Stimulated activated CD8-positive, alpha-beta memory T cell treated with anti-CD3 and anti-CD28 coated beads, Interleukin-7, amount 100 ng/mL, for 48 hours (primary cell): Measurements from ENCODE around the gene OSBPL9.
A peak's percentile ranks its signal among the peaks of the same experiment; 100 is the strongest.
"Not testable (repeated sequence)": the region's sequence is repeated elsewhere in the genome, so short reads cannot be mapped to it uniquely, and the experiment has no call there.

Source experiments
- DNase-seq, 2 donors: peaks; one replicate each; pipeline ENCODE4 v3.0.0-alpha.2; 2020; ENCODE audit warnings: low read depth in 1 of 2; ENCODE audit errors: extremely low read depth in 1 of 2

OSBPL9 gene

DNA sequence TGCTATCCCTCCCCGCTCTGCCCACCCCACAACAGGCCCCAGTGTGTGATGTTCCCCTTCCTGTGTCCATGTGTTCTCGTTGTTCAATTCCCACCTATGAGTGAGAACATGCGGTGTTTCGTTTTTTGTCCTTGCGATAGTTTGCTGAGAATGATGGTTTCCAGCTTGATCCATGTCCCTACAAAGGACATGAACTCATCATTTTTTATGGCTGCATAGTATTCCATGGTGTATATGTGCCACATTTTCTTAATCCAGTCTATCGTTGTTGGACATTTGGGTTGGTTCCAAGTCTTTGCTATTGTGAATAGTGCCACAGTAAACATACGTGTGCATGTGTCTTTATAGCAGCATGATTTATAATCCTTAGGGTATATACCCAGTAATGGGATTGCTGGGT is 84.9 kb downstream of the OSBPL9 start:
- not testable (repeated sequence) for DNase-seq

DNA sequence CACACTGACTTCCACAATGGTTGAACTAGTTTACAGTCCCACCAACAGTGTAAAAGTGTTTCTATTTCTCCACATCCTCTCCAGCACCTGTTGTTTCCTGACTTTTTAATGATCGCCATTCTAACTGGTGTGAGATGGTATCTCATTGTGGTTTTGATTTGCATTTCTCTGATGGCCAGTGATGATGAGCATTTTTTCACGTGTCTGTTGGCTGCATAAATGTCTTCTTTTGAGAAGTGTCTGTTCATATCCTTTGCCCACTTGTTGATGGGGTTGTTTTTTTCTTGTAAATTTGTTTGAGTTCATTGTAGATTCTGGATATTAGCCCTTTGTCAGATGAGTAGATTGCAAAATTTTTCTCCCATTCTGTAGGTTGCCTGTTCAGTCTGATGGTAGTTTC is 85.3 kb downstream of the OSBPL9 start:
- DNase-seq = not testable (repeated sequence)

DNA sequence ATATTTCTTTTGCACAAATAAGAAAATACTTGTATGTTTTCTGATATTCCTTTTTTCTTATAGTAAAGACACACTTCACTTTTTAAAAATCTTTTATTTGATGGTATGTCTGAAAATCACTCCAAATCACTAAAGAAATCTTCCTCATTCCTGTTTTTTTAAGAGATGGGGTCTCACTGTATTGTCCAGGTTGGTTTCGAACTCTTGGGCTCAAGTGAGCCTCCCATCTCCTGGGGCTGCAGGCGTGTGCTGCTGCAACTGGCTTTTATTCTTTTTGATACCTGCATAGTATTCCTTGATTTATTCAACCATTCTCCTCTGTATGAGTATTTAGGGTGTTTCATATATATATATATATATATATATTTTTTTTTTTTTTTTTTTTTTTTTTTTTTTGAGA is 88.1 kb downstream of the OSBPL9 start:
- no peak for DNase-seq

DNA sequence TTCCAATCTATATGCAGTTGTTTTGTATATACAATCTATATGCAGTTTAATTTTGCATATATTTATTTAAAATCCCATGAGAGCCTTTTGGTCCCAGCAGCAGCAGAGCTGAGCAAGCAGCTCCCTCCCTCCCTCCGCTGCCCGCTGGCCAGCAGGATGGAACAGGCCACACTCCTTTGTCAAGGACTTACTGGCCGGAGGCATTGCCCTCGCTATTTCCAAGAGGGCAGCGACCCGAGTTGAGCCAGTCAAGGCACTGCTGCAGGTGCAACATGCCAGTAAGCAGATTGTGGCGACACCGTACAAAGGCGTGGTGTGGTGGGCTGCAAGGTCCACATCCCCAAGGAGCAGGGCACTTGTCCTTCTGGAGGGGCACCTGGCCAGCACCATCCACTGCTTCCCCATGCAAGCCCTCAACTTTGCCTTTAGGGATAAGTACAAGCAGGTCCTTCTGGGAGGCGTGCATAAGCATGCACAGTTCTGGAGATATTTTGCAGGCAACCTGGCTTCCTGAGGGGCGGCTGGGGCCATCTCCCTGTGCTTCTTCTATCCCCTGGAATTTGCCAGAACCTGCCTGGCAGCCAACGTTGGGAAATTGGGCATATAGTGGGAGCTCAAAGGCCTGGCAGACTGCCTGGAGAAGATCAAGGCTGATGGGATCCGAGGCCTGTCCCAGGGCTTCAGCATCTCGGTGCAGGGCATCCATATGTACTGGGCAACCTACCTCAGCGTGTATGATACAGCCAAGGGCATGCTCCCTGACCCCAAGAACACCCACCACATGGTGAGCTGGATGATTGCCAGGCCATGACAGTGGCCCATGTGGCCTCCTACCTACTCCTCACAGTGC is 92.2 kb downstream of the OSBPL9 start:
- DNase-seq = no peak

DNA sequence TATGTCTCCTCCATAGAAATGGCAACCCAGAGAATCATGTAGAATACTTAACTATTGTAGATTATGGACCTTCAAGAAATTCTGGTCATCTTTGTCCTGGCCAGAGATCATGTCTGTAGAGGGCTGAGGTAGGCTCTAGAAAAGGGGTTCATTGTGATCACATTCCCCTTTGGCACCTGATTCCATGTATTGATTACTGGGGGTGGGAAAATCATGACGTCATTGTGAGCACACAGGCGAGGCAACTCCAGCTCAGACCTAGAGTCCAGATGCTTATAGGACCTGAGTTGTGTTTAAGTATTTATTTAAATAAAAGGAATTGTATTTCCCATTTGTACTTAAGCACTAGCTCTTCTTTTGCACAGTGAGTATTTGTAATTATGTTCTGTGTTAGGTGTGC is 93.1 kb downstream of the OSBPL9 start:
- DNase-seq = no peak

- DNase-seq = no peak
Observed at GRCh38 chr1:51712590-51712989, 95.7 kb downstream of the OSBPL9 start.

- DNase-seq = no peak
Observed at GRCh38 chr1:51714374-51715019, 97.6 kb downstream of the OSBPL9 start.

GRCh38 chr1:51715369-51715768 is 98.5 kb downstream of the OSBPL9 start:
- no peak for DNase-seq

DNA sequence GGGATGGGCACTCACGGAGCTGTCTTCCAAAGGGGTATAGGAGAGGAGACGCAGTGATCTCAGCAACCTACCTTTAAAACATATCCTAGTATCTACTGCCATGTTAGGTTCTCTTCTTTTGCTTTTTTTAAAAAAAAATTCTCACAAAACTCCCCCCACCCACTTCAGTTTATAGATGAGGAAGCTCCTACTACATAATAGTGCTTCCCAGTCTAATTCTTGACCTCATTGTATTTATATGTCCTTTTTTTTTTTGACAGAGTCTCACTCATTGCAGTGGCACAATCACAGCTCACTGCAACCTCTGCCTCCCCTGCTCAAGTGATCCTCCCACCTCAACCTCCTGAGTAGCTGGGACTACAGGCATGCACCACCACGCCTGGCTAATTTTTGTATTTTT is 99.9 kb downstream of the OSBPL9 start:
- DNase-seq = no peak

GRCh38 chr1:51717842-51718241 is 101.0 kb downstream of the OSBPL9 start:
- DNase-seq = no peak

DNA sequence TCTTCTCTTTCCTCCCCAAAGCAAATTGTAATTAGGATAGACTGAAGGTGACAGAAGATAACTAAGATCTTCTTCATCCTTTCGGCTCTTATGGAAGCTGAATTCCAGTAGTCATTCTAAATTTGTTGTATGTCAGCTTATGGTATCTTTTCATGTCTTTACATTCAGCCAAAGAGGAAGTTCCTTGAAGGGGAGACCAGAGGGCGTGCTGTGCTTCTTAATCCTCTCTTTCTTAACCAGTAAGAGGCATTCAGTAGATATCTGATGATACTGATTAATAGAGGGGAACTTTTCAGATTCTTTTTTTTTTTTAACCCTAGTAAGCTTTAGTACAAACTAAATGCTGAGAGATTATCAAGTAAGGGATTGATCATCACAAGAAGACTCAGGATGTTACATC is 102.3 kb downstream of the OSBPL9 start:
- DNase-seq = no peak

DNA sequence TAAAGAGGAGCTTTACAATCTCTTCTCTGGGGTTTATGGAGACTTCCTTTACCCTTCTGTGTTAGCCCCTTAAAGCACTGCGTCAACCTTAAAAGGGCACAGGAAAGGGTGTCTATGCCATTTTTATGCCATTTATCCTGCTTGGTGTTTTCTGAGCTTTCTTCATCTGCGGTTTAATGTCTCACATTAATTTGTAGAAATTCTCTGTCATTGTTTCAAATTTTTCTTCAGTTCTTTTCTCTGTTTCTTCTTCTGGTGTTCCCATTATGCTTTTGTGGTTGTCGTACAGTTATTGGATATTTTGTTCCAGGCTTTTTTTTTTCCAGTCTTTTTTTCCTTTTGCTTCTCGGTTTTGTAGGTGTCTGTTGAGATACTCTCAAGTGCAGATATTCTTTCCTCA is 107.9 kb downstream of the OSBPL9 start:
- no peak for DNase-seq

DNA sequence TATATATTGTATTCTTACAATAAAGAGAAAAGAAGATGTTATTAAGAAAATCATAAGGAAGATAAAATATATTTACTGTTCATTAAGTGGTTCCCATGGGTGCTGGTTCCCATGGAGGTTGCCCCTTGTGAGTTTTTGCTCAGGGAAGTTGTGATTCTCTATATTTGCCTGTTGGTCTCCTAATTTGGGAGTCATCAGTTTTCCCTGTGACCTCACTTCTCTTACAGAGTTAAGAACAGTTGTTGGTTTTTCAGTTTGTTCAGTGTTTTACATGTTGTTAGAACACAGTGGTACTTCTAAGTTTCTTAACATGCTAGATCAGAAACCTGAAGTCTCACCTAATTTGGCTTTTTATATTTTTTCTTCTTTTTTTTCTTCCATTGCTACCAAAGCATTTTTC is 109.2 kb downstream of the OSBPL9 start:
- DNase-seq = no peak

DNA sequence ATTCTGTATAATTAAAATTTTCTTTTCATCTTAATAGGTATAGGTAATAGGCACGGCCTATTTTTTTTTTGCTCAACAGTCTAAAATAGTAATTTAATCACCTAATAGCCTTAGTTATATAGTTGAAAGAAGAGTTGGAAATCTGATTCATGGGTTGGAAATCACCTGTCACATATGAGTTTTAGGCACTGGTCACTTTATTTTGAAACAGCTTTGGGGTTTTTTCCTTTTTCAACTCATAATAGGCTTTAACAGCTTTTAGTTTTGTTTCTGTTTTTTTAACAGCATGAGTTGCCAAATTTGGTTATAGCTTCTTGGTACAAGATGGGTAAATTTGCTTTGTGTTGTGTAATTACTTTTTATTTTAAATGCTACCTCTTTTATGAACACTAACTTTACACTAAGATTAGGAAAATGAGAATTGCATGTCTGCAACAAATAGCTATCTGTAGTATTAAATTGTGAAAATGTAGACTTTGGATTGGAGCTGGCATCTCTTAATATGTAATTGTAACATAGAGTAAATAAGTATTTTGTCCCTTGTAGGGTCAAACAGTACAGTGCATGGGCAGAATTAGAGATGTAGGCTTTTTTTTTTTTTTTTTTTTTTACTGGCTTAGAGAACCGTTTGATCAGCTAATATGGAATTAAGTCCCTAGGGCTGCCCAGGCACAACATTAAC is 109.8 kb downstream of the OSBPL9 start:
- DNase-seq = no peak

DNA sequence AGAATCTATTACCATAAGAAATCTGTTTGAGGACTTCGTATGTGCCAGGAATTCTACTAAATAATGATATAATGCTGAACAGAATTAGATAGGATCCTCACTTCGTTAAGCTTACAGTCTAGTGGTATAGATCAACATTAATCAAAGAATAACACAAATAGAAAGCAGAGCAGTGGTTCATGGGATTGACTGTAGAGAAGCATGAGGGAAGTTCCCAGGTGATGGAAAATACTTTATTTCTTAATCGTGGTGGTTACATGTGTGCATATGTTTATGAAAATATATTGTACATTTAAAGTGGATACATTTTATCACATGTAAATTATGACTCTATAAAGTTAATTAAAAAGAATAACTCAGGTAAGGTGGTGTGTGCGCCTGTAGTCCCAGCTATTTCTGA is 110.5 kb downstream of the OSBPL9 start:
- no peak for DNase-seq

GRCh38 chr1:51728611-51729155 is 111.8 kb downstream of the OSBPL9 start:
- no peak for DNase-seq

- DNase-seq = peak; percentile 93 to 97
Observed at GRCh38 chr1:51729156-51729823, 112.4 kb downstream of the OSBPL9 start.

DNA sequence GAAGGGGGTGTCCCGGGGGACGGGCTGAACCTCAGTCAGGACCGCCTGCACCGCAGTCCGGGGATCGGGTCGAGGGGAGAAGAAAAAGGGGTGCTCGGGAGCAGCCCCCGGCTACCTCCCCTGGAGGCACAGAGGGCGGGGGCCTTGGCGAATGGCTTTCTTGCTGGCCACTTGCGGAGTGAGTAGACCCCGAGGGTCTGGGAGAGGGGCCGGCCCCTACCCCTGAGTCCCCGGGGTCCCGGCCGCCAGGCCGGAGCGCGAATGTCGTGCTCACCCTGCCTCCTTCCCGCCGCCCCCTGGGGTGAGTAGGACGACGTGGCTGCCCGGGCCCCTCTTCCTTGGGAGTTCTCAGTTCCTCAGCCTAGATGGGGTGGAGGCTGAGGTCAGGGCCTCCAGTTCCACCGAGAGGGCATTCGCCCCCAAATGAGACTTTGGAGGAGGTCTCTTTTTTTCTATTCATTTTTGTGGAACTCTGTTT is 113.0 kb downstream of the OSBPL9 start:
- DNase-seq = no peak

- DNase-seq = no peak
Observed at GRCh38 chr1:51731998-51732397, 115.1 kb downstream of the OSBPL9 start.

DNA sequence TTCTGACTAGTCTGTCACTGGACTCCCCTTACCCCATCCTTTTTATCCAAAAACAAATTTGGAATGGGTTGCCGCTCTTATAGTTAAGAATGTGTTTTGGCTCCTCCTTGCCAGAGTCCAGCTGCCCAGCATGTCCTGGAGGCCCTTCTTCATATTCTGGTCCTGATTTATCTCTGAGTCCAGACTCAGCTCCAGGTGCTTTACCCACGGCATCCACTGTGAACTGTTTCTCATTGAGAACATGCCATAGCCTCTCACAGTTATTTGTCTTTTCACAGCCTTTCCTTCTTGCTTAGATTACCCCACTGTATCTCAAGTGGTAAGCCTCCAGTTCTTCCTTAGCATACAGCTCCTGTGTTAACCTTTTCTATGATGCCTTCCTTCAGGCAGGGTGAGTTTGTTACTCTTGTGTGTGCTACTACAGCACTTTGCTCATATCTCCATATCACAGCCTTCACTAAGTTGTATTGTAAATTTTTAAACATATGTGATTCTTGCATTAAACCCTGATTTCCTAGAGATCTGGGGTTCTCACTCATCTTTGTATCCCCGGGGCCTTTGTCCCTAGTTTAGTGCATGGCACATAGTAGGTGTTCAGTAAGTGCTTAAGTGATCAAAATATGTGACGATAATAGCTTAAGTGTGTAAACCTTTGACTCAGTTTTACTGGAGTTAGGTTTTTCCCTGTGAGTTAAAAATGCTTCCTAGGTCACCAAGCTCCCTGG is 116.0 kb downstream of the OSBPL9 start:
- no peak for DNase-seq
